NCI-H2081 (cell line): ENCODE measurements around the gene GRIA3.
"Not testable (repeated sequence)": the region's sequence is repeated elsewhere in the genome, so short reads cannot be mapped to it uniquely, and the experiment has no call there.

Experiments
- DNase-seq, 2 experiments: peaks; one replicate each; lab custom pipeline; 2025; lab: John Stamatoyannopoulos, UW

GRIA3 gene

GRCh38 chrX:123274796-123275195 lies 90.7 kb downstream of the GRIA3 start:
- no peak for DNase-seq

GRCh38 chrX:123277347-123277746 lies 93.3 kb downstream of the GRIA3 start:
- no peak for DNase-seq

GRCh38 chrX:123277821-123278220 lies 93.7 kb downstream of the GRIA3 start:
- no peak for DNase-seq

GRCh38 chrX:123282241-123282640 lies 98.2 kb downstream of the GRIA3 start:
- DNase-seq, result no peak

GRCh38 chrX:123283407-123283806 lies 99.3 kb downstream of the GRIA3 start:
- DNase-seq, result not testable (repeated sequence)

- peak; percentile 72 to 88 for DNase-seq
Measured at GRCh38 chrX:123291623-123292022, 107.5 kb downstream of the GRIA3 start.

- no peak for DNase-seq
Measured at GRCh38 chrX:123298026-123298425, 113.9 kb downstream of the GRIA3 start.

- DNase-seq, result no peak
Measured at GRCh38 chrX:123303429-123303828, 119.4 kb downstream of the GRIA3 start.

GRCh38 chrX:123308658-123309057 lies 124.6 kb downstream of the GRIA3 start:
- no peak for DNase-seq

- DNase-seq, result no peak
Measured at GRCh38 chrX:123310112-123310511, 126.0 kb downstream of the GRIA3 start.

GRCh38 chrX:123311486-123311885 lies 127.4 kb downstream of the GRIA3 start:
- no peak for DNase-seq

GRCh38 chrX:123313486-123313885 lies 129.4 kb downstream of the GRIA3 start:
- no peak for DNase-seq

GRCh38 chrX:123320622-123321021 lies 136.5 kb downstream of the GRIA3 start:
- no peak for DNase-seq

GRCh38 chrX:123322536-123322935 lies 138.5 kb downstream of the GRIA3 start:
- DNase-seq, result peak; percentile 26 to 68

- DNase-seq, result peak; percentile 12 to 38
Measured at GRCh38 chrX:123324625-123325024, 140.5 kb downstream of the GRIA3 start.

GRCh38 chrX:123330229-123330942 lies 146.3 kb downstream of the GRIA3 start:
- no peak for DNase-seq

GRCh38 chrX:123331349-123331748 lies 147.3 kb downstream of the GRIA3 start:
- DNase-seq, result no peak

GRCh38 chrX:123331859-123332258 lies 147.8 kb downstream of the GRIA3 start:
- DNase-seq, result no peak

- DNase-seq, result no peak
Measured at GRCh38 chrX:123336666-123337065, 152.6 kb downstream of the GRIA3 start.

GRCh38 chrX:123337886-123338639 lies 154.0 kb downstream of the GRIA3 start:
- DNase-seq, result no peak

- DNase-seq, result no peak
Measured at GRCh38 chrX:123339221-123339905, 155.3 kb downstream of the GRIA3 start.

GRCh38 chrX:123340696-123341095 lies 156.6 kb downstream of the GRIA3 start:
- peak in 1 of 2 experiments; percentile 21 for DNase-seq

GRCh38 chrX:123348468-123348867 lies 164.4 kb downstream of the GRIA3 start:
- DNase-seq, result no peak
